Peyer's patch (tissue), 4 donors: Measurements from ENCODE around the gene CEP350.

Source experiments
- CTCF ChIP-seq, 6 experiments: fragments of 450-650 bp in 4 of 6; fragments of 200-600 bp in 2 of 6; sonication (generic) in 1 of 6; IDR thresholded peaks; one replicate each; pipeline ENCODE4 v1.5.1; 2017 to 2019; ENCODE audit warnings: antibody characterized with exemption in 6 of 6, mild to moderate bottlenecking in 3 of 6, moderate library complexity in 1 of 6
- POLR2A ChIP-seq, 2 donors: fragments of 450-650 bp; IDR thresholded peaks; one replicate each; pipeline ENCODE4 v1.5.1; 2017; ENCODE audit warnings: antibody characterized with exemption in 2 of 2, mild to moderate bottlenecking in 2 of 2, moderate library complexity in 2 of 2

GRCh38 chr1:180136331-180136967, 181.8 kb downstream of the CEP350 start:
- no peak for TF ChIP-seq CTCF (IDR thresholded peaks at IDR 0.05)
- TF ChIP-seq POLR2A (IDR thresholded peaks at IDR 0.05) = no peak
